Smooth muscle cell (in vitro differentiated cells): ENCODE measurements around the gene EIF6. TPM values are rescaled to one million over a fixed set of nuclear protein-coding genes. Genes with fewer than 3 reads are reported as not detected.

Experiments used
- DNase-seq: peaks from one replicate; lab custom pipeline; 2025; ENCODE audit not compliant: unreplicated experiment; lab: John Stamatoyannopoulos, UW
- H2AFZ ChIP-seq: fragments of 200-600 bp; sonication (generic); 2 replicates; pipeline ENCODE4 v1.6.0; 2016; ENCODE audit warnings: antibody characterized with exemption, low read depth, mild to moderate bottlenecking
- H3F3A ChIP-seq: fragments of 200-600 bp; sonication (generic); 2 replicates; pipeline ENCODE4 v1.6.0; 2017; ENCODE audit warnings: antibody characterized with exemption, low read depth
- H3K27ac ChIP-seq: fragments of 200-600 bp; sonication (generic); 2 replicates; pipeline ENCODE4 v1.5.1; 2016; ENCODE audit warnings: low read depth, mild to moderate bottlenecking
- H3K27me3 ChIP-seq: fragments of 200-600 bp; sonication (generic); 2 replicates; pipeline ENCODE4 v1.6.1; 2016; ENCODE audit warnings: low read depth, mild to moderate bottlenecking
- H3K36me3 ChIP-seq: fragments of 200-600 bp; sonication (generic); 2 replicates; pipeline ENCODE4 v1.5.1; 2016; ENCODE audit warnings: low read depth
- H3K4me1 ChIP-seq: fragments of 200-600 bp; sonication (generic); 2 replicates; pipeline ENCODE4 v1.5.1; 2016; ENCODE audit warnings: low read depth
- H3K4me2 ChIP-seq: fragments of 200-600 bp; sonication (generic); 2 replicates; pipeline ENCODE4 v1.6.0; 2016; ENCODE audit warnings: mild to moderate bottlenecking
- H3K4me3 ChIP-seq: fragments of 200-600 bp; sonication (generic); 2 replicates; pipeline ENCODE4 v1.5.1; 2016; ENCODE audit warnings: mild to moderate bottlenecking
- H3K79me2 ChIP-seq: fragments of 200-600 bp; sonication (generic); 2 replicates; pipeline ENCODE4 v1.6.0; 2016; ENCODE audit warnings: low read depth, mild to moderate bottlenecking
- H3K9ac ChIP-seq: fragments of 200-600 bp; sonication (generic); 2 replicates; pipeline ENCODE4 v1.6.0; 2016; ENCODE audit warnings: low read depth
- H3K9me3 ChIP-seq: fragments of 200-600 bp; sonication (generic); replicated peaks from 2 replicates; pipeline ENCODE4 v1.5.1; 2016; ENCODE audit warnings: low read depth
- H4K20me1 ChIP-seq: fragments of 200-600 bp; sonication (generic); 2 replicates; pipeline ENCODE4 v1.6.0; 2016; ENCODE audit warnings: low read depth
- WGBS: methylation state at CpG from one replicate; pipeline ENCODE4 v1.1.7; 2016; ENCODE audit warnings: low lambda C conversion rate; 5-methylcytosine and 5-hydroxymethylcytosine counted together
- polyA plus RNA-seq: library from polyadenylated mRNA; unstranded; fragments of >200 nt; fragmentation: Nextera tagmentation; extraction: Ambion mirVana; gene quantifications from 2 replicates; pipeline ENCODE4 v1.2.1, GENCODE V29; 2016
- total RNA-seq: library from RNA; depleted of rRNA; stranded (reverse); fragments of >200 nt; gene quantifications from 2 replicates; pipeline ENCODE4 v1.2.3, GENCODE V29; 2014
- TF ChIP-seq, protein P1 (sequence below): fragments of 200-600 bp; sonication (generic); IDR thresholded peaks from 2 replicates; pipeline ENCODE4 v1.5.1; 2017; ENCODE audit warnings: borderline replicate concordance, mild to moderate bottlenecking, antibody characterized with exemption; ENCODE audit not compliant: insufficient read depth, poor library complexity, severe bottlenecking

Gene EIF6
- total and polyA plus RNA-seq, 2 experiments from 2014 or later = 110 to 179 TPM

DNA sequence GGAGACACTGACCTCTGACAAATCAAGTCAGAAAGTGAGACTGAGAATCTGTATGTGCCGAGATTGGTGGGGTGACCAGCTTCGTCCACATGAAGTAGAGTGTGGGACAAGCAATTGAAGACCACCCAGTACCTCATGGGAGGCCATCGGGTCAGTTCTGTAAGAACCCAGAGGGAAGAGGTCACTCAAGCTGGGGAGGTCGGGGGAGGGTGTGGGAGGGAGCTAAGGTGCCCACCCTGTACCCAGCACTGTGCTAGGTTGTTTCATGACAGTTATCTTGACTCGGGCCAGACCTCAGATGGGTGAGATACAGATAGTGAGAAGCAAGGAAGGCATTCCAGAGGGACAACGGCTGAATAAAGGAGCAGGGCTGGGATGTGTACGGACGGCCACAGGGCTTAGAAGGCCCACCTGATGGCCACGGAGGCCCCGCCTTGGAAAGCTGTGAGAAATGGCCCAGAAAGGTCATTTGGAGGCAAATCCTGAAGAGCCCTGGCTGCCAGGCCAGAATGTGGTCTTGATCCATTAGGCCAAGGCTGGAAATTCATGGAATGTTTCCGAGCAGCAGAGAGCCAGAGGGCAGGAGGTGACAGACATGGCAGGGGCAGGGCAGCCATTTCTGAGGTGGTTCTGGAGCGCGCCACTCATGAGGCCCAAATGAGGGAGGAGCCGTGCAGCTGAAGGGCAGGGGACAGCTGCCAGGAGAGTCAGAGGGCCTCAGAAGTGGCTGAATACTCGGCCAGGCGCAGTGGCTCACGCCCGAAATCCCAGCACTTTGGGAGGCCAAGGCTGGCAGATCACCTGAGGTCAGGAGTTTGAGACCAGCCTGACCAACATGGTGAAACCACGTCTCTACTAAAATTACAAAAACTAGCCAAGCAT is 14.3 kb downstream of the EIF6 start:
- no peak overlapping the region for H3K4me3 ChIP-seq
- no peaks in the 10 kb centered on the region for H3K27me3 ChIP-seq
- no peak overlapping the region for H2AFZ ChIP-seq
- H4K20me1 ChIP-seq = peaks cover 8% of the 10 kb centered on the region
- no peaks in the 10 kb centered on the region for H3K79me2 ChIP-seq
- H3K27ac ChIP-seq = no peak overlapping the region
- no peaks in the 10 kb centered on the region for H3K4me1 ChIP-seq
- no peak overlapping the region for H3K4me2 ChIP-seq
- no peaks in the 10 kb centered on the region for H3K36me3 ChIP-seq
- H3K9ac ChIP-seq = no peak overlapping the region
- no peaks in the 10 kb centered on the region for H3F3A ChIP-seq
- no peaks in the 10 kb centered on the region for H3K9me3 ChIP-seq
- 90% methylated on average over 19 of the region's 19 CpGs for WGBS
- no peak for DNase-seq
- TF ChIP-seq, protein P1, sequence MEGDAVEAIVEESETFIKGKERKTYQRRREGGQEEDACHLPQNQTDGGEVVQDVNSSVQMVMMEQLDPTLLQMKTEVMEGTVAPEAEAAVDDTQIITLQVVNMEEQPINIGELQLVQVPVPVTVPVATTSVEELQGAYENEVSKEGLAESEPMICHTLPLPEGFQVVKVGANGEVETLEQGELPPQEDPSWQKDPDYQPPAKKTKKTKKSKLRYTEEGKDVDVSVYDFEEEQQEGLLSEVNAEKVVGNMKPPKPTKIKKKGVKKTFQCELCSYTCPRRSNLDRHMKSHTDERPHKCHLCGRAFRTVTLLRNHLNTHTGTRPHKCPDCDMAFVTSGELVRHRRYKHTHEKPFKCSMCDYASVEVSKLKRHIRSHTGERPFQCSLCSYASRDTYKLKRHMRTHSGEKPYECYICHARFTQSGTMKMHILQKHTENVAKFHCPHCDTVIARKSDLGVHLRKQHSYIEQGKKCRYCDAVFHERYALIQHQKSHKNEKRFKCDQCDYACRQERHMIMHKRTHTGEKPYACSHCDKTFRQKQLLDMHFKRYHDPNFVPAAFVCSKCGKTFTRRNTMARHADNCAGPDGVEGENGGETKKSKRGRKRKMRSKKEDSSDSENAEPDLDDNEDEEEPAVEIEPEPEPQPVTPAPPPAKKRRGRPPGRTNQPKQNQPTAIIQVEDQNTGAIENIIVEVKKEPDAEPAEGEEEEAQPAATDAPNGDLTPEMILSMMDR = no peak

- H3F3A ChIP-seq = no peaks in the 10 kb centered on the region
- no peaks in the 10 kb centered on the region for H3K27me3 ChIP-seq
- no peaks in the 10 kb centered on the region for H3K9me3 ChIP-seq
- no peak for DNase-seq
- H3K4me1 ChIP-seq = peaks cover 1% of the 10 kb centered on the region
- no peak overlapping the region for H3K27ac ChIP-seq
- no peaks in the 10 kb centered on the region for H3K36me3 ChIP-seq
- TF ChIP-seq, protein P1 = peak; percentile 67
- no peaks in the 10 kb centered on the region for H3K79me2 ChIP-seq
- WGBS = 52% methylated on average over 14 of the region's 14 CpGs
- H4K20me1 ChIP-seq = peaks cover 10% of the 10 kb centered on the region
- H2AFZ ChIP-seq = no peak overlapping the region
- H3K4me3 ChIP-seq = no peak overlapping the region
- H3K9ac ChIP-seq = no peak overlapping the region
- no peak overlapping the region for H3K4me2 ChIP-seq
Observed at GRCh38 chr20:35269055-35269781, 15.4 kb downstream of the EIF6 start.

DNA sequence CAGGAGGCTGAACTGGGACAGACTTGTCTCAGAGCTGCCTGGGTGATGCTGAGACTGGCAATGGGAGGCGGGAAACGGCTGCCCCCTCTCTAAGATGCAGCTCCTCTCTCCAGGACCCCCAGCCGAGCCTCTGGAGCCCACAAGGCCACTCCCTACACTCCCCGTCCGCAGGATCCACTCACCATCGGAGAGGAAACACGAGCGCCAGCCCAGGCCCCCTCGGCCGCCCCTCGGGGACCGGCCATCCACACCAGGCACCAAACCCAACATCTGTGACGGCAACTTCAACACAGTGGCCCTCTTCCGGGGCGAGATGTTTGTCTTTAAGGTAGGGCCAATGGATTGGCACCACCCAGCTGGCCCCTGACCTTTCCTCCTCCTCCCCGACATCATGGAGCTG is 17.5 kb downstream of the EIF6 start:
- Histone ChIP-seq H3K27me3 (no peaks in the 10 kb centered on the region), H2AFZ (no peak overlapping the region), H3K4me1 (peaks cover 10% of the 10 kb centered on the region), H3K9me3 (no peaks in the 10 kb centered on the region), H3K79me2 (no peaks in the 10 kb centered on the region), H3K27ac (no peak overlapping the region), H4K20me1 (peaks cover 15% of the 10 kb centered on the region), H3K4me2 (no peak overlapping the region), H3K4me3 (no peak overlapping the region), H3F3A (no peaks in the 10 kb centered on the region), H3K36me3 (no peaks in the 10 kb centered on the region), H3K9ac (no peak overlapping the region)
- TF ChIP-seq, protein P1 = no peak
- no peak for DNase-seq
- 94% methylated on average over 16 of the region's 16 CpGs for whole genome bisulfite sequencing
